GM19043 (cell line): ENCODE measurements around the gene GALR1.

Experiments used
- ATAC-seq: cut with Tn5 transposase; IDR thresholded peaks from one replicate; pipeline ENCODE4 v1.9.1; 2021; ENCODE audit warnings: low read depth; ENCODE audit not compliant: unreplicated experiment

GALR1 gene

GRCh38 chr18:77316641-77317040, 67.0 kb downstream of the GALR1 start:
- no peak for ATAC-seq

DNA sequence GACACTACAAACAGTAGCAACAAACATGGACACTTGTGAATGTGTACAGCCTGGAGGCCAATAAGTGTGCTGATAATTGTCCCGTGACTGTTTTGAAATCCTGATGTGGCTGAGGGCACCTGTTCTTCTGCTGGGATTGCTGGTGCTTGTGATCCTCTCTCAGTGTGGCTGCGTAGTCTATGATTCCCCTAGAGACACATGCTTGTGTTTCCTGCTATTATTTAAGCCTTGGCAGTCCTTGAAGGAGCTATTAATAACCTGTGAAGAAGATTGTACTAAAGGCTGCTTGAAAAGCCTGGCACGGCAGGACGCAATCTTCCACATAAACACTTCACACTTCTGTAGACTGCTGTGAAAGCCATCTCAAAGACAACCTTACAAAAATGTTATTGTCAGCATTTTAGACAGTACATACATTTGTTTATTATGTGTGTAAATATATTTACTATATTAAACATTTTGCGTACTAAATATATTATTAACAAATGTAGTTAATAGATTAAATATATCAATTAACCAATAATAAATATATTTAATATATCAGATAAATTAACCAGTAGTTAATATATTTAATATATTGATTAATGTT, 71.4 kb downstream of the GALR1 start:
- ATAC-seq, result no peak

- no peak for ATAC-seq
These were observed 72.5 kb downstream of the GALR1 start for GRCh38 chr18:77321823-77322805.

- no peak for ATAC-seq
These were observed 74.1 kb downstream of the GALR1 start for GRCh38 chr18:77323640-77324299.
